Measurements from ENCODE around the gene SEC16B.

SEC16B gene

DNA sequence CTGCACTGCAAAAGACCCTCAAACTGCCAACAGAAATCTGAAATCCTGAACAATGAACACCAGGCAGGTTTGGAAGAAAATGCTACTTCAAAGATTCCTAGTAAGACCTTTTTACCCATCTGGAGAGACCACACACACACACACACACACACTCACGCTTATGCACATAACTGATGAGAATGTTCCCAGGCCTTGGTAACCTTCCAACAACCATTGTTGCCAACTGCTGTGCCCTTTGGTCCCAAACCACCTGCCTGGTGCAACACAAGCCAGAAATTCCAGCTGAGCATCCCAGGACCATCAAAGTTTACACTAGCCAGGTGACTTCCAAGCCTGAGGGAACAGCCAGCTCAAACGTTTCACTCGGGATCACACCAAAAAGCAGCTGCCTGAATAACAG lies 56.9 kb downstream of the SEC16B start:
- DNase-seq (ENCODE audit: low read depth): no peak

DNA sequence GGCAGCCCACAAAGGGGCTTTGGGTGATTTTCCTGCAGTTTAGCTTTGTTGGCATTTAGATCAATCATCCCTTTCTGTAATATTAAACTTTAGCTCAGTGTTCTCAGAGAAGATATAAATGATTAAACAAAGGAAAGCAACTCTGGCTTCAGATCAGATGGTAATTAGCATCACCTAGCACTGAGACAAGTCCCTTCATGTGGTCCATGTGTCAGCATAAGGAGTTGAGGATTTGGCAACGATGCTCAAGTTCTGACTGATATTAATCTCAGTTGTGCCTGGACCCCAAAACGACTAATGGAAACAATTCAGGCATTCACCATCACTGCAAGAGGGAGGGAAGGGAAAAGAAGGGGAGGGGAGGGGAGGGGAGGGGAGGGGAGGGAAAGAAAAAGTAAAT lies 60.4 kb downstream of the SEC16B start:
- DNase-seq (ENCODE audit: low read depth): no peak

GRCh38 chr1:177907000-177907399 lies 62.9 kb downstream of the SEC16B start:
- DNase-seq (ENCODE audit: low read depth): no peak

- no peak for DNase-seq (ENCODE audit: low read depth)
Measured at GRCh38 chr1:177905686-177906085, 64.2 kb downstream of the SEC16B start.

DNA sequence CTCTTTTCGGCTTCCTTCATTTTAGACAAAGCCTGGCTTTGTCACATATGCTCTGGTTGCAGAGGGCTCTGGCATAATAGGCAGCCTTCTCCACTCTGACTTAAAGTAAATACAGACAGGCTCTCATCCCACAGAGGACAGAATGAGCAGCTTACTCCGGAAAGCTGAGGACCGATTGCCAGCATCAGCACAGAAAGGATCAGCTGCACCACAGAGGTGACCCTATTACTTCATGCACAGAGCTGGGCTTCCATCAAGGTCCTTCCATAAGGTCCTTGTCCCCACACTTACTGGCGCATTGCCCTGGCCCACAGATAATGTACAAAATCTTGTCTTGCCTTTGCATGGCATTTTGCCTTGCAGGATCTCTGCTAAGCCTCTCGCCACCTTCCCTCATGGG lies 67.6 kb downstream of the SEC16B start:
- DNase-seq (ENCODE audit: low read depth): no peak

- no peak for DNase-seq (ENCODE audit: low read depth)
Measured at GRCh38 chr1:177897998-177898654, 71.7 kb downstream of the SEC16B start.

GRCh38 chr1:177897281-177897997 lies 72.4 kb downstream of the SEC16B start:
- DNase-seq (ENCODE audit: low read depth): no peak
